ENCODE data around the gene CCDC12.

CCDC12 gene

DNA sequence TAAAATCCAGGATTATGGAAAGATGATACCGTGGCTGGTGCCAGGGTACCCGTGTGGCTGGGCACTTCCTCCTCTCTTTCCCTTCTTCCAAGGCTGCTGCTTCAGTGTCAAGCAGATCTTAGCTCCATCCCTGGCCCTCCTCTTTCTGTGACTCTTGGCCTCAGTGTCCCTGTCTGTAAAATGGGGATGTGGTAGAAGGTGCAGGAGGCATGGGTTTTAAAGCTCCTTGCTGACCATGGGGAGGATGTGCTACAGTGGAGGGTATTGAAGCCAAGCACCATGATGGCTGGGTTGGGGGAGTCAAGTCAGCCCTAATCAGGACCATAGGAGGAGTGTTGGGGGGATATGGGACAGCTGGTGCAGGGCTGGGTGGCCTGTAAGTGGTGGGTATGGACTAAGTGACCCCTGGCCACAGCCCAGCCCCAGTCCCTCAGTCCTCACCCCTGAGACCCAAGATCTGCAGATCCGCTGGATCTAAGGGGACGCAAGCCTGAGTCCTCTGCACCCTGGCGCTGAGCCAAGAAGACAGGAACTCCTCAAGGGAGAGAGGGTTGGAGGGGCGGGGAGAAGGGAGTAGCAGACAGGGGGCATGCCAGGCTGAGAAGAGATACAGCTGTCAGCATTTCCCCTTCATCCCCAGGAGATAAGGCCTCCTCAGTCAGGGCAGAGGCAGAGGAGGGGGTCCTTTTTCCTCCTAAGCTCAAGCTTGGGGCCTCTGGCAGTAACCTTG lies 87.0 kb downstream of the CCDC12 start:
- Histone ChIP-seq H3K4me1 (ENCODE audit: insufficient read depth, low read length) (peaks cover 11% of the 10 kb centered on the region), H3K36me3 (ENCODE audit: insufficient read depth, low read length) (no peaks in the 10 kb centered on the region), H3K9me3 (ENCODE audit: insufficient read depth, low read length, severe bottlenecking) (no peaks in the 10 kb centered on the region), H4K20me1 (ENCODE audit: insufficient read depth, low read length) (no peaks in the 10 kb centered on the region), H3K9ac (ENCODE audit: low read depth, low read length) (no peak overlapping the region), H3K79me2 (ENCODE audit: insufficient read depth, low read length) (no peaks in the 10 kb centered on the region), H3K27me3 (ENCODE audit: insufficient read depth, low read length, poor library complexity) (peaks cover 24% of the 10 kb centered on the region), H2AFZ (ENCODE audit: low read depth, low read length) (no peak overlapping the region), H3K4me2 (ENCODE audit: insufficient read depth, low read length) (no peak overlapping the region), H3K4me3 (ENCODE audit: low read depth in 1 of 2, low read length in 2 of 2) (no peak overlapping the region), H3K27ac (ENCODE audit: low read length) (no peak overlapping the region)
- ATAC-seq (ENCODE audit: insufficient read depth, low read depth) (peak; percentile 58; the same call in 2 of the 3 replicates), DNase-seq (peak; percentile 50)
- TF ChIP-seq CTCF (IDR thresholded peaks at IDR 0.05; ENCODE audit: borderline replicate concordance, extremely low read depth, low read length, poor library complexity, severe bottlenecking) (no peak), EZH2 (IDR thresholded peaks at IDR 0.05; ENCODE audit: borderline replicate concordance, low read depth, low read length, severe bottlenecking) (no peak)

GRCh38 chr3:46888705-46889104 lies 87.8 kb downstream of the CCDC12 start:
- Histone ChIP-seq H3K36me3 (ENCODE audit: insufficient read depth, low read length) (no peaks in the 10 kb centered on the region), H3K9me3 (ENCODE audit: insufficient read depth, low read length, severe bottlenecking) (no peaks in the 10 kb centered on the region), H3K4me1 (ENCODE audit: insufficient read depth, low read length) (peaks cover 11% of the 10 kb centered on the region), H4K20me1 (ENCODE audit: insufficient read depth, low read length) (no peaks in the 10 kb centered on the region), H2AFZ (ENCODE audit: low read depth, low read length) (no peak overlapping the region), H3K79me2 (ENCODE audit: insufficient read depth, low read length) (no peaks in the 10 kb centered on the region), H3K27me3 (ENCODE audit: insufficient read depth, low read length, poor library complexity) (peaks cover 24% of the 10 kb centered on the region), H3K9ac (ENCODE audit: low read depth, low read length) (no peak overlapping the region), H3K4me2 (ENCODE audit: insufficient read depth, low read length) (no peak overlapping the region), H3K27ac (ENCODE audit: low read length) (no peak overlapping the region), H3K4me3 (ENCODE audit: low read depth in 1 of 2, low read length in 2 of 2) (no peak overlapping the region)
- no peak for TF ChIP-seq CTCF (IDR thresholded peaks at IDR 0.05; ENCODE audit: borderline replicate concordance, extremely low read depth, low read length, poor library complexity, severe bottlenecking)
- no peak for TF ChIP-seq EZH2 (IDR thresholded peaks at IDR 0.05; ENCODE audit: borderline replicate concordance, low read depth, low read length, severe bottlenecking)
- ATAC-seq (ENCODE audit: insufficient read depth, low read depth) (no peak), DNase-seq (no peak)

GRCh38 chr3:46887980-46888494 lies 88.5 kb downstream of the CCDC12 start:
- Histone ChIP-seq H4K20me1 (ENCODE audit: insufficient read depth, low read length) (no peaks in the 10 kb centered on the region), H3K27ac (ENCODE audit: low read length) (no peak overlapping the region), H3K27me3 (ENCODE audit: insufficient read depth, low read length, poor library complexity) (peaks cover 20% of the 10 kb centered on the region), H3K79me2 (ENCODE audit: insufficient read depth, low read length) (no peaks in the 10 kb centered on the region), H3K9ac (ENCODE audit: low read depth, low read length) (no peak overlapping the region), H3K36me3 (ENCODE audit: insufficient read depth, low read length) (no peaks in the 10 kb centered on the region), H3K9me3 (ENCODE audit: insufficient read depth, low read length, severe bottlenecking) (no peaks in the 10 kb centered on the region), H3K4me2 (ENCODE audit: insufficient read depth, low read length) (no peak overlapping the region), H3K4me3 (ENCODE audit: low read depth in 1 of 2, low read length in 2 of 2) (no peak overlapping the region), H2AFZ (ENCODE audit: low read depth, low read length) (no peak overlapping the region), H3K4me1 (ENCODE audit: insufficient read depth, low read length) (peaks cover 11% of the 10 kb centered on the region)
- ATAC-seq (ENCODE audit: insufficient read depth, low read depth): no peak
- no peak for DNase-seq
- TF ChIP-seq EZH2 (IDR thresholded peaks at IDR 0.05; ENCODE audit: borderline replicate concordance, low read depth, low read length, severe bottlenecking) (no peak), CTCF (IDR thresholded peaks at IDR 0.05; ENCODE audit: borderline replicate concordance, extremely low read depth, low read length, poor library complexity, severe bottlenecking) (no peak)

Data from DND-41 (cell line).